SJSA1 (cell line): ENCODE data around the gene SLC39A9. TPM values are rescaled to one million over a fixed set of nuclear protein-coding genes. Genes with fewer than 3 reads are reported as not detected.

Source experiments
- DNase-seq, 2 experiments: peaks; one replicate each; pipeline ENCODE4 v3.0.0-alpha.2; 2015 to 2020; ENCODE audit warnings: low spot score in 2 of 2, low read depth in 1 of 2
- H3K27ac ChIP-seq: fragments of 250-450 bp; sonication (Bioruptor Pico); 2 replicates; pipeline ENCODE4 v1.5.1; 2020; ENCODE audit warnings: mild to moderate bottlenecking, moderate library complexity
- H3K27me3 ChIP-seq: fragments of 250-450 bp; sonication (Bioruptor Pico); replicated peaks from 2 replicates; pipeline ENCODE4 v1.5.1; 2020; ENCODE audit warnings: mild to moderate bottlenecking, moderate library complexity
- H3K36me3 ChIP-seq: fragments of 250-450 bp; sonication (Bioruptor Pico); 2 replicates; pipeline ENCODE4 v1.5.1; 2020; ENCODE audit warnings: mild to moderate bottlenecking
- H3K4me1 ChIP-seq: fragments of 250-450 bp; sonication (Bioruptor Pico); replicated peaks from 2 replicates; pipeline ENCODE4 v1.6.1; 2021; ENCODE audit warnings: mild to moderate bottlenecking
- H3K4me3 ChIP-seq: fragments of 250-450 bp; sonication (Bioruptor Pico); 2 replicates; pipeline ENCODE4 v1.5.1; 2020; ENCODE audit warnings: mild to moderate bottlenecking
- H3K9me3 ChIP-seq: fragments of 250-450 bp; sonication (Bioruptor Pico); replicated peaks from 2 replicates; pipeline ENCODE4 v1.5.1; 2020; ENCODE audit warnings: mild to moderate bottlenecking
- total RNA-seq: library from RNA; depleted of rRNA; stranded (reverse); fragments of >200 nt; shearing (Covaris generic); gene quantifications from 2 replicates; pipeline ENCODE4 v1.2.3, GENCODE V29; 2014

SLC39A9 gene
- total RNA-seq, 1 experiment from 2014 or later: 87.5 TPM

DNA sequence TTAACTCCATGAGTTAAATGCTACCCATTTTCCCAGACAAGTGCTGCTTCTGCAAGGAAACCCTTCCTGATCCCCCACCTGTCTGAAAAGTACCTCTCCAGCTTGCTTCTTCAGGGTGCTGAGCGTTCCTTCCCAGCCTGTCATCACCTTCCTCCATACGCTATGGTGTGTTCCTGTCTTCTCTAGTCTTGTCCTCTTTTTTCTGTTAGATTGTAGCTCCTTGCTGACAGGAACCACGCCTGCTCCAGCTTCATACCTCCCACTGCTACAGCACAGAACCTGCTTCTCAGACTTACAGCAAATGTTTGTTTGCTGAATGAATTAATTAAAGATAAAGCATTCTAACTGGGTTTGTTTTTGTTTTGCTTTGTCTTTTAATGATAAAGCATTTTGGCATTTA is 39.5 kb upstream of the SLC39A9 start:
- no peak overlapping the region for H3K4me3 ChIP-seq
- H3K27me3 ChIP-seq: no peaks in the 10 kb centered on the region
- DNase-seq: no peak
- no peaks in the 10 kb centered on the region for H3K36me3 ChIP-seq
- no peaks in the 10 kb centered on the region for H3K4me1 ChIP-seq
- H3K27ac ChIP-seq: no peak overlapping the region
- H3K9me3 ChIP-seq: no peaks in the 10 kb centered on the region

DNA sequence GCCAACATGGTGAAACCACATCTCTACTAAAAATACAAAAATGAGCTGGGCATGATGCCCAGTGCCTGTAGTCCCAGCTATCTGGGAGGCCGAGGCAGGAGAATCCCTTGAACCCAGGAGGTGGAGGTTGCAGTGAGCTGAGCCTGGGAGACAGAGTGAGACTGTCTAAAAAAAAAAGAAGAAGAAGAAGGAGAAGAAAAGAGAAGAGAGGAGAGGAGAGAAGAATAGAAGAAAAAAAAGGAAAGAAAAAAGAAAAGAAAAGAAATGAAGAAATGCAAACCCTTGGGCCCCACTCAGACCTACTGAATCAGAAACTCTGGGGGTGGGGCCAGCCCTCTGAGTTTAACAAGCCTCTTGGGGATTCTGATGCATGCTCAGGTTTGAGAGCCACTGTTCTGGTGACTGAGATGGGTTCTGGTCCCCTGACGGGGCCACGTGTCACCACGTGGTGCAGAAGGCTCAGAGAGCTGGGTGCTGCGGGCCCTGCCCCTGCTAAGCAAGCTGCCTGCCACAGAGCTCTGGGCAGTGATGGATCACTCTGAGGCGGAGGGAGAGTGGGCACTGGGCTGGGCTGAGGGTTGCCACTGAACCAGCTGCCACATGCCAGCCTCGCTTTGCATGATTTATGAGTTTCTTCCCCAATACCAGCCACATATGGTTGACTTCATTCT is 37.9 kb upstream of the SLC39A9 start:
- no peaks in the 10 kb centered on the region for H3K4me1 ChIP-seq
- no peak overlapping the region for H3K27ac ChIP-seq
- no peaks in the 10 kb centered on the region for H3K36me3 ChIP-seq
- DNase-seq: no peak
- H3K9me3 ChIP-seq: no peaks in the 10 kb centered on the region
- no peaks in the 10 kb centered on the region for H3K27me3 ChIP-seq
- H3K4me3 ChIP-seq: no peak overlapping the region

DNA sequence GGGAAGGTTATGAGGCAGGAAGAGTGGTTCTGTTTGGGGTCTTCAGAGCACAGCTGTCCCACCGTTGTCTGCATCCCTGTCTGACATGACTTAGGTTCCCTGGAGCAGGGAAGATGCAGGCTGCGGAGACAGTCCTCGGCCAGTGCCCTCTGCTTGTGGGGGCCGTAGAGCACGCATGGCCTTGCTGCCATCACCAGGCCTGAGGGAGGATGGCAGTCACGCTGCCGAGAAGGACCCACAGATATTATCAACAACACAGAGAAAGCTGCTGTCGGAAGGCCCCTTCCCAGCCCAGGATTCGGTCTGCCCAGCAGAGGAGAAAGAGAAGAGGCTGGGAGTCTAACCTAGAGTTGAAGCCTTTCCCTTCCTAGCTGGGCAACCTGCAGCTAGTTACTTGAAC is 35.4 kb upstream of the SLC39A9 start:
- Histone ChIP-seq H3K9me3 (no peaks in the 10 kb centered on the region), H3K36me3 (no peaks in the 10 kb centered on the region), H3K27ac (no peak overlapping the region), H3K27me3 (no peaks in the 10 kb centered on the region), H3K4me1 (no peaks in the 10 kb centered on the region), H3K4me3 (no peak overlapping the region)
- DNase-seq: no peak

DNA sequence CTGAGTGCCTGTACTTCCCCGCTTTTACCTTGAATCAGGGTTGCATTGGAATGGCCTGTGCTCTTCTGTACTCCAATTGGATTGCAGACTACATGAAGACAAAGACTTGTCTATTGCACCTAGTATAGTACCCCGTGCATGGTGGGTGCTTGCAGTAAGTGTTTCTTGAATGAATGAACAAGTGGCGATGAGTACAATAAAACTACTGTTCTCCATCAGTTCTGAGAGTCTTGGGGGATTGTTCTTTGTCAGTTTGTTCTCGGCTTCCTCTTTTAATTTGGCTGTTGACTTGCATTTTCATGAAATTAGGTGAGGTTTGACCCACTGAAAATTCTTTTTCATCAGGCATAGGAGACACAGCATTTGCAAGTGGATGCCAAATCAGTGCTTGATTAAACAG is 34.5 kb upstream of the SLC39A9 start:
- no peaks in the 10 kb centered on the region for H3K4me1 ChIP-seq
- DNase-seq: no peak

DNA sequence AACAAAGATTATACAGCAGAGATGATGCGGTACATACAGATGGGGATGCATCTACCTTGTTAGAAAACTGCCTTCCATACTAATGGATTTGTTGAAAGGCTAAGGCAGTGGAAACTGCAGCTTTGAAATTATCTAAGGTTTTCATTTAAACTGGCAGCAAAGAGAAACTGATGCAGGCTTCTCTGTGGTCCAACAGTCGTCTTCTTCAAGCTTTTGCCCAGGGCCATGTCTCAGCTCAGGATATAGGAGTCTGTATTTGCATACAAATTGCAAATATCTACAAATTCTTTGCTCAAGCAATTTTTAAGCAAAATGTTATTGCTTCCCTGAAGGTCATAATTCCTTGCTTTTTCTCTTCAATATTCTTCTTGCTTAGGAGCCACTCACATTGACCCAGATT is 34.1 kb upstream of the SLC39A9 start:
- no peaks in the 10 kb centered on the region for H3K4me1 ChIP-seq
- no peaks in the 10 kb centered on the region for H3K36me3 ChIP-seq
- H3K27me3 ChIP-seq: no peaks in the 10 kb centered on the region
- DNase-seq: no peak
- no peak overlapping the region for H3K27ac ChIP-seq
- no peak overlapping the region for H3K4me3 ChIP-seq
- H3K9me3 ChIP-seq: no peaks in the 10 kb centered on the region

More for the DNA sequence above, 34.5 kb upstream of the SLC39A9 start:
- H3K9me3 ChIP-seq: no peaks in the 10 kb centered on the region
- H3K36me3 ChIP-seq: no peaks in the 10 kb centered on the region
- no peak overlapping the region for H3K27ac ChIP-seq
- no peak overlapping the region for H3K4me3 ChIP-seq
- H3K27me3 ChIP-seq: no peaks in the 10 kb centered on the region

DNA sequence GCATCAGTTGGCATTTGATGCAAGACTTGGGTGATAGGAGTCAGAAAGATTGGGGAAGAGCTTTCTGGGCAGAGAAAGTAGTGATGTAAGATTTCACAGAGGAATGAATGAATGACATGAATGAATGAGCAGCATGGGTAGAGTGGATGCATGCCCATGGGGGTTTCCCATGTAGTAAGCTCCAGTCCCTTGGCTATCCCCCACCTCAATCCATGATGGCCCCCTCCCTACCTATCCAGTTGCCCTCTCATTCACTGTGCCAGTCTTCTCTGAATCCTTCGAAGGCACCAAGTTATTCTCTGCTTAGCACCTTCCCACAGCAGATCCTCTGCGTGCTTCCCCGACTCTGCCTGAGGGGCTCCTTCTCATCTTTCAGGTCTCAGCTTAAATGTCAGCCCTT is 32.4 kb upstream of the SLC39A9 start:
- Histone ChIP-seq H3K36me3 (no peaks in the 10 kb centered on the region), H3K4me3 (no peak overlapping the region), H3K27ac (no peak overlapping the region), H3K4me1 (no peaks in the 10 kb centered on the region), H3K27me3 (no peaks in the 10 kb centered on the region), H3K9me3 (no peaks in the 10 kb centered on the region)
- DNase-seq: no peak

DNA sequence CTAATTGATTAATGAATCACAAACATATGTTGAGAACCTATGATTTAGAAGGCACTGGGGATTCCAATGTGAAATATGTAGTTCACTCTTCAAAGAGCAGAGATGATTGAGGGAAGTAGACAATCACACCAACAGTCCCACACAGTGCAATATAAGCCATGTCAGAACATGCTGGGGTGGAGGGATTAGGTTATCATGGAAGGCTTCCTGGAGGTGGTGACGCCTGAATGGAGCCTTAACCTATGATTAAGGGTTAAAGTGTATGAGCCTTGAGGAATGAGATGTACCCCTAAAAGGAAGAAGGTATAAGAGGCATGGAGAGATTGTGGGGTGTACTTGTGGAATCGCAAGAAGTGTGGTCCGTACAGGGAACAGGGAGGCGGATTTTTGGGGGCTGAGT is 31.7 kb upstream of the SLC39A9 start:
- Histone ChIP-seq H3K4me1 (no peaks in the 10 kb centered on the region), H3K27me3 (no peaks in the 10 kb centered on the region), H3K36me3 (no peaks in the 10 kb centered on the region), H3K4me3 (no peak overlapping the region), H3K27ac (no peak overlapping the region), H3K9me3 (no peaks in the 10 kb centered on the region)
- no peak for DNase-seq

DNA sequence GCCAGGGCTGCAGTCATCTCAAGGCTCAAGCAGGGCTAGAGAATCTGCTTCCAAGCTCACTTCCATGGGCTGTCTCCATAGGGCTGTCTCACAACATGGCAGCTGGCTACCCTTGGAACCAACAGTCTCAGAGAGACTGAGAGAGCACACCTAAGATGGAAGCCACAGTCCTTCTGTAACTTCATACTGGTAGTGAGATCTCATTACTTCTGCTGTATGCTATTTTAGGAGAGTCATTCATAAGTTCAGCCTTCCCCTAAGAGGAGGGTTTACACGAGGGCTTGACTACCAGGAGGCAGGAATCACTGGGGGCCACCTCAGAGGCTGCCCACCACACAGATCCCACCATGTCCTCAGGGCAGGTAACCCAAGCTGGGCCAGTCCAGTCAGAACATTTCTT is 30.1 kb upstream of the SLC39A9 start:
- Histone ChIP-seq H3K27me3 (no peaks in the 10 kb centered on the region), H3K4me1 (no peaks in the 10 kb centered on the region), H3K4me3 (no peak overlapping the region), H3K36me3 (no peaks in the 10 kb centered on the region), H3K27ac (no peak overlapping the region), H3K9me3 (no peaks in the 10 kb centered on the region)
- no peak for DNase-seq

DNA sequence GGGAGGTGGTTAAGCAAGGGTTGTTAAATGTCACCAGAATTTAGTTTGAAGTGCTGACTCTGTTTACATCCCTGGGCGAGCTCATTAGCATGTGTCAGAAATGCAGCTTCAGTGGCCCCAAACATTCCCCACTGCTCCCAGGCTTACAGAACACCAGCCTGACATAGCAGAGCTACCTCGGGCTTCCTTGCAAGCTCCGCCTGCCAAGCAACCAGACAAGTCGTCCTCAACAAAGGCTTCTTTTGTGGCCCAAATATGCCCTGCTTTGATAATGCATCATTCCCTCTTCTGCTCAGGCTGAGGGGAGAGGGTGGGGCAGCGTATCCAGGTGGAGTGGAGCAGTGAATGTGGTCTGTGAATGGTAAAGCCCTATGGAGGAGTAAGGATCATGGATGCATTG is 28.4 kb upstream of the SLC39A9 start:
- no peaks in the 10 kb centered on the region for H3K4me1 ChIP-seq
- H3K9me3 ChIP-seq: no peaks in the 10 kb centered on the region
- no peak overlapping the region for H3K27ac ChIP-seq
- H3K27me3 ChIP-seq: no peaks in the 10 kb centered on the region
- H3K4me3 ChIP-seq: no peak overlapping the region
- H3K36me3 ChIP-seq: 0 out of 2 replicates have a peak, but pooled peaks cover 3% of the 10 kb centered on the region
- no peak for DNase-seq

DNA sequence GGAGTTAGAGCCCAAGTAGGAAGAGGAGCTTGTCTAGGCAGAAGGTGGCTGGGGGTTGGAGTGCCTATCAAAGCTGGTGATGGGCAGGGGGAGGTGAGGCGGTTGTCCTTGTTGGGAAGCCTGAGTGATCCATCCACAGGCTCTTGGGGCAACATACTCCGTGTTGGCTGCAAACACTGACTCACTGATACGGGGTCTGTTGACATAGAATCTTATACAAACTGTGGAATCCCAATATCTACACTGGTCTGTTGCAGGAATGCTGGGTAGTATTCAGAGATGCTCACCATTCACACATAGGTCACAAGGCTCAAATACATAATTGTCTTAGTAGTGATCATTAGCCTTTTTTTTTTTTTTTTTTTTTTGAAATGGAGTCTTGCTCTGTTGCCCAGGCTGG is 26.3 kb upstream of the SLC39A9 start:
- no peaks in the 10 kb centered on the region for H3K9me3 ChIP-seq
- H3K4me3 ChIP-seq: no peak overlapping the region
- H3K27ac ChIP-seq: no peak overlapping the region
- DNase-seq: no peak
- peaks cover 23% of the 10 kb centered on the region for H3K36me3 ChIP-seq
- no peaks in the 10 kb centered on the region for H3K4me1 ChIP-seq
- H3K27me3 ChIP-seq: no peaks in the 10 kb centered on the region

DNA sequence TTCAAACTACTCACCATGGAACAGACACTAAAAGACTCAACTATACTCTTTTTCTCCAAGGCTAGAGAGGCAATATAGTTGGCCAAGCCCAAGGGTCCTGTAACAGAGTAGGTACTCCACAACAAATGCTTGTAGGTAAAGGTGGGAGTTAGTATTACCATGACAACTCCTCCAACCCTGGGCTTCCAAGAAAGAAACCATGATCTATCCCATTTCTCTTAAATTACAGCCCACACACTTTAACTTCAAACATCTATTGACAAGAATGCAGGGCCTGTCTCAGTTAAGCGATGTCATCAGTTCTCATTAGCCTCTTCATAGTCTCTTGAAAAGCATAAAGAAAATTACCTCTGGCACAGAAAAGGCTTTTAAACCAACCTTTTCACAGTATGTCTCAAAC is 25.4 kb upstream of the SLC39A9 start:
- no peak for DNase-seq
- H3K4me3 ChIP-seq: no peak overlapping the region
- H3K27ac ChIP-seq: no peak overlapping the region
- H3K9me3 ChIP-seq: no peaks in the 10 kb centered on the region
- no peaks in the 10 kb centered on the region for H3K27me3 ChIP-seq
- peaks cover 29% of the 10 kb centered on the region for H3K36me3 ChIP-seq
- H3K4me1 ChIP-seq: no peaks in the 10 kb centered on the region

DNA sequence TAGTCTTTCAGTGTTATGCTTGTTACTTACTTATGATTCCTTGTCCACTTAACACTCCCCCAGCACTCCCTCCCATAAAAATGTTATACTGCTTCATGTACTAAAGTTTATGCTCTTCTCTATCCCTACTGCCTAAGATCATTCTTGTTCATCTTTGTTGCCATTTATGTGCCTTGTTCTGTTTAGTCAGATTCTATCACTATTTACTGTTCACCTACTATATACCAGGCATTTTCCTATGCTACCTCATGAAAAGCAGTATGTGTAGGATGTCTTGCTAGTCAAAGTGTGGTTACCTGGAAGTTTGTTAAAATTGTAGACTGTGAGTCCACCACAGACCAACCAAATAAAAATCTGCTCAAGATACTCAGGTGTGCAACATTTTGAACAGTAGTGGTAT is 24.3 kb upstream of the SLC39A9 start:
- no peaks in the 10 kb centered on the region for H3K4me1 ChIP-seq
- peaks cover 38% of the 10 kb centered on the region for H3K36me3 ChIP-seq
- no peak overlapping the region for H3K4me3 ChIP-seq
- no peaks in the 10 kb centered on the region for H3K9me3 ChIP-seq
- DNase-seq: no peak
- H3K27ac ChIP-seq: no peak overlapping the region
- no peaks in the 10 kb centered on the region for H3K27me3 ChIP-seq

DNA sequence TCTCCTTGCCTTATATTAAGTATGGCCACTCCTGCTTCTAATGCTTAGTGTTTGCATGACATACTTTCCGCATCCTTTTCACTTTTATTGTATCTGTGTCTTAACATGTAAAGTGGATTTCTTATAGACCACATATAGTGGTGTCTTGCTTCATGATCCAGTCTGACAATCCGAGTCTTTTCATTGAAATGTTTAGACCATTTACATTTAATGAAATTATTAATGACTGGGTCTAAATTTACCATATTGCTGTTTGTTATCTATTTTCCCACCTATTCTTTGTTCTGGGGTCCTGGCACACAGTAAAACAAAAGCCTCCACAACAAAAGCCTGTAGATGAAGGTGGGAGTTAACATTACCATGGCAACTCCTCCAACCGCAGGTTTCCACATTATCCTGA is 23.3 kb upstream of the SLC39A9 start:
- Histone ChIP-seq H3K36me3 (peaks cover 44% of the 10 kb centered on the region), H3K27ac (no peak overlapping the region), H3K9me3 (no peaks in the 10 kb centered on the region), H3K27me3 (no peaks in the 10 kb centered on the region), H3K4me3 (no peak overlapping the region), H3K4me1 (no peaks in the 10 kb centered on the region)
- no peak for DNase-seq

DNA sequence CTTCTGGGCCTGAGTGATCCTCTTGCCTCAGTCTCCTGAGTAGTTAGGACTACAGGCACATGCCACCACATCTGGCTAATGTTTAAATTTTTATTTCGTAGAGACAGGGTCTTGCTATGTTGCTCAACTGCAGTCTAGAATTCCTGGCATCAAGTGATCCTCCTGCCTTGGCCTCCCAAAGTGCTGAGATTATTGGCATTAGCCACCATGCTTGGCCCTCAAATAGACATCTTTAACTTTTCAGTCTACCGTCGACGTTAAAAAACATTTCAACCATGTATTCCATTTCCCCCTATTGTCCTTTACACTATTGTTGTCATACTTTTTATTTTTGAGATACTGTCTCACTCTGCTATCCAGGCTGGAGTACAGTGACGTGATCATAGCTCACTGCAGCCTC is 22.8 kb upstream of the SLC39A9 start:
- H3K9me3 ChIP-seq: no peaks in the 10 kb centered on the region
- peaks cover 47% of the 10 kb centered on the region for H3K36me3 ChIP-seq
- no peak overlapping the region for H3K27ac ChIP-seq
- H3K4me1 ChIP-seq: no peaks in the 10 kb centered on the region
- no peaks in the 10 kb centered on the region for H3K27me3 ChIP-seq
- DNase-seq: no peak
- H3K4me3 ChIP-seq: no peak overlapping the region

DNA sequence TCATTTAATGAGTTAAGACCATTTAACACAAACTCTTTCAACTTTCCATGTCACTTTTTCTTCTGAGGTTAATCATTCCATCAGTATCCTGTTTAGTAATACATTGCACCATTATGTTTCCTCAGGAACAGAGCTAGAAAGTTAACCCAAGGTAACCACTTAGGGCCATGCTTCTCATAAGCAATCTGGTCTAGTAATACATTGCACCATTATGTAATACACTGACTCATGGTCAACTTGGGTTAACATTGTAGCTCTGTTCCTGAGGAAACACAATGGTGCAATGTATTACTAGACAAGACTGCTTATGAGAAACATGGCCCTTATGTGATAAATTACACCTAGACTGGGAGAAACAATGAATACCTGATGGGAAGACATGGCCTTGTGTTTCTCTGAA is 22.1 kb upstream of the SLC39A9 start:
- no peak overlapping the region for H3K4me3 ChIP-seq
- no peaks in the 10 kb centered on the region for H3K4me1 ChIP-seq
- H3K9me3 ChIP-seq: no peaks in the 10 kb centered on the region
- DNase-seq: no peak
- no peak overlapping the region for H3K27ac ChIP-seq
- H3K27me3 ChIP-seq: no peaks in the 10 kb centered on the region
- peaks cover 54% of the 10 kb centered on the region for H3K36me3 ChIP-seq
